Right hindlimb (tissue), 1 donor: ENCODE data around the gene APOE.

ENCODE experiments used
- DNase-seq: peaks from one replicate; pipeline ENCODE4 v3.0.0-alpha.2; 2018

APOE gene

GRCh38 chr19:44954649-44955504, 49.3 kb downstream of the APOE start, which contains the start of gene CLPTM1:
Gene CLPTM1, plus strand, starts transcription at chr19:44955380. Its CDS starts 16 bp downstream, at chr19:44955396.
- peak; percentile 97 for DNase-seq

- no peak for DNase-seq
Measured at GRCh38 chr19:44955505-44956439, 50.2 kb downstream of the APOE start.

DNA sequence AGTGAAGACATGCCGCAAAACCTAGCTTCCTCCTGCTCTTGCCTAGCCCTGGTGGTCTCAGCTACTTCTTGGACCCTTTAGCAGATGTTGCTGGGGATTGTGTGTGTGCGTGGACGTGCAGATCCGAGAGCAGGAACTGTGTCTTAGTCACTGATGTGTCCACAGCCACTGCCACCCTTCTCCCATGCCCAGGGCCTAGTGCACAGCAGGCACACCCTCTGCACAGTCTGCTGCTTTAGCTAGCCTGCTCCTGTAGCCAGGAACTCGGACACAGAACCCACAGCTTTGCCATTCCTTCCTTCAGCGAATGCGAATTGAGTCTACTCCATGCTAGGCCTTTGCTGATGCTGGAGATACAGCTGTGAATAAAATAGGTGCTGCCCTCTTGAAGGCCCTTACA, 51.9 kb downstream of the APOE start:
- DNase-seq: no peak

DNA sequence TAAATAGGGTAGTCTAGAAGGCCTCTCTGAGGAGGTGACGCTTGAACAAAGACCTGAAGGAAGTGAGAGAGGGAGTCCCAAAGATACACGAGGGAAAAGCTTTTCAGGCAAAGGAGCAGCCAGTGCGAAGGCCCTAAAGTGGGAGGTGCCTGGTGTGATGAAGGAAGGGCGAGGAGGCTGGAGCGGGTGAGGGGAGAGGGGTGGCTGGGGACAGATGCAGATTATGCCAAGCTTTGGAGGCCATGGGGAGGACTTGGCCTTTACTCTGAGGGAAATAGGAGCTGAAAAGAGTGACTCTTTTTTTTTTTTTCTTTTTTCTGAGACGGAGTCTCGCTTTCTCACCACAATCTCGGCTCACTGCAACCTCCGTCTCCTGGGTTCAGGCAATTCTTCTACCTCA, 52.5 kb downstream of the APOE start:
- DNase-seq: no peak
